Right cardiac atrium (tissue), 5 donors: Measurements from ENCODE around the gene IL18R1. TPM values are rescaled to one million over a fixed set of nuclear protein-coding genes. Genes with fewer than 3 reads are reported as not detected.
"Not testable (repeated sequence)": the region's sequence is repeated elsewhere in the genome, so short reads cannot be mapped to it uniquely, and the experiment has no call there.

Source experiments
- ATAC-seq, 2 donors: fragments of 200-7000 bp; cut with Tn5 transposase; one replicate each; pipeline versions ENCODE4 v1.8.0 to v1.9.1; 2020; ENCODE audit warnings: moderate library complexity in 2 of 2, mild to moderate bottlenecking in 1 of 2
- DNase-seq, 3 donors: peaks; one replicate each; pipeline ENCODE4 v3.0.0-alpha.2; 2020
- H3K27ac ChIP-seq: one replicate; pipeline ENCODE4 v1.5.1; 2013; ENCODE audit warnings: mild to moderate bottlenecking, low read length, control low read depth, moderate library complexity
- H3K27me3 ChIP-seq: one replicate; pipeline ENCODE4 v1.6.1; 2013; ENCODE audit not compliant: control insufficient read depth, insufficient read depth
- H3K4me1 ChIP-seq: one replicate; pipeline ENCODE4 v1.6.1; 2013; ENCODE audit warnings: low read length; ENCODE audit not compliant: control insufficient read depth, insufficient read depth
- H3K4me3 ChIP-seq: one replicate; pipeline ENCODE4 v1.5.1; 2013; ENCODE audit warnings: low read length, control low read depth
- H3K9me3 ChIP-seq: one replicate; pipeline ENCODE4 v1.6.1; 2013; ENCODE audit warnings: low read length; ENCODE audit not compliant: control insufficient read depth
- WGBS: extraction: QIAGEN DNeasy Blood & Tissue Kit; methylation state at CpG from one replicate; pipeline ENCODE4 v1.1.7; 2013; 5-methylcytosine and 5-hydroxymethylcytosine counted together
- intact Hi-C, 4 donors: fragments of 100-400 bp; cut with DNase I; formaldehyde crosslinking; loops; one replicate each; pipeline versions ENCODE4 v1.11.0 to v1.14.0; 2022 to 2023
- polyA plus RNA-seq: library from polyadenylated mRNA; stranded (reverse); fragments of 200-250 nt; gene quantifications from one replicate; pipeline ENCODE4 v1.2.3, GENCODE V29; 2013
- total RNA-seq, 4 donors: library from RNA; stranded (reverse); fragmentation: NEBNext Ultra II Directional; extraction: Animal tissue kit (Norgen Biotek cat#: 25700); gene quantifications; one replicate each; pipeline ENCODE4 v1.2.1, GENCODE V29; 2021
- donor health status: healthy with polysubstance abuse.
- donor health status: DM: no; HTN: yes; CAD: no.
- donor health status: DM: no; HTN: no; CAD: no.
- donor health status: DM: no; HTN: yes; CAD: no; lungs with severe emphysema.
- donor health status: DM: yes; HTN: yes; CAD: no.

IL18R1 gene
- total and polyA plus RNA-seq, 5 donors: 2.2 to 8.1 (median 2.9) TPM

- H3K9me3 ChIP-seq, H3K27me3 ChIP-seq, ATAC-seq, H3K4me1 ChIP-seq, intact Hi-C loops, H3K4me3 ChIP-seq, H3K27ac ChIP-seq: not testable (repeated sequence)
- peak in 1 of 3 donors; percentile 35 for DNase-seq
- 80% methylated on average over 5 of the region's 5 CpGs for WGBS
These were observed 30.7 kb upstream of the IL18R1 start for GRCh38 chr2:102324914-102325313.

- H3K27me3 ChIP-seq: no peaks in the 10 kb centered on the region
- no peak for ATAC-seq
- DNase-seq: peak in 1 of 3 donors; percentile 42
- 61% methylated on average over 5 of the region's 5 CpGs for WGBS
- no peaks in the 10 kb centered on the region for H3K9me3 ChIP-seq
- intact Hi-C loops: no loop called here
- H3K4me3 ChIP-seq: no peak overlapping the region
- H3K4me1 ChIP-seq: peaks cover 1% of the 10 kb centered on the region
- no peak overlapping the region for H3K27ac ChIP-seq
These were observed 24.1 kb upstream of the IL18R1 start for GRCh38 chr2:102331311-102331980.

- intact Hi-C loops: no loop called here
- Histone ChIP-seq H3K27ac (no peak overlapping the region), H3K9me3 (no peaks in the 10 kb centered on the region), H3K4me1 (peaks cover 1% of the 10 kb centered on the region), H3K27me3 (no peaks in the 10 kb centered on the region), H3K4me3 (no peak overlapping the region)
- WGBS: 84% methylated on average over 1 of the region's 1 CpG
- ATAC-seq: no peak
- DNase-seq: no peak
These were observed 21.1 kb upstream of the IL18R1 start for GRCh38 chr2:102334486-102334885.

GRCh38 chr2:102335871-102336366, 19.7 kb upstream of the IL18R1 start:
- DNase-seq (peak; percentile 37 to 50 (median 40)), ATAC-seq (peak; percentile 73 to 93)
- Histone ChIP-seq H3K9me3 (no peaks in the 10 kb centered on the region), H3K4me3 (no peak overlapping the region), H3K4me1 (peaks cover 1% of the 10 kb centered on the region), H3K27ac (peak overlapping the region; percentile 25), H3K27me3 (no peaks in the 10 kb centered on the region)
- intact Hi-C loops: no loop called here
- 23% methylated on average over 8 of the region's 8 CpGs for WGBS

GRCh38 chr2:102336502-102336945, 19.1 kb upstream of the IL18R1 start:
- no peak overlapping the region for H3K4me3 ChIP-seq

GRCh38 chr2:102337012-102337411, 18.6 kb upstream of the IL18R1 start:
- 22% methylated on average over 1 of the region's 1 CpG for WGBS
- peak; percentile 42 to 73 for ATAC-seq
- H3K27ac ChIP-seq: peak overlapping the region; percentile 86

More at GRCh38 chr2:102336502-102336945, 19.1 kb upstream of the IL18R1 start:
- DNase-seq (peak; percentile 27 to 66 (median 53)), ATAC-seq (peak; percentile 73 to 86)
- 58% methylated on average over 3 of the region's 3 CpGs for WGBS
- no peaks in the 10 kb centered on the region for H3K9me3 ChIP-seq
- peak overlapping the region; percentile 86 for H3K27ac ChIP-seq
- intact Hi-C loops: no loop called here
- H3K4me1 ChIP-seq: no peaks in the 10 kb centered on the region
- no peaks in the 10 kb centered on the region for H3K27me3 ChIP-seq

GRCh38 chr2:102337481-102338386, 17.9 kb upstream of the IL18R1 start:
- no peaks in the 10 kb centered on the region for H3K27me3 ChIP-seq
- intact Hi-C loops: no loop called here
- H3K4me3 ChIP-seq: peak overlapping the region; percentile 37
- DNase-seq: no peak
- H3K27ac ChIP-seq: no peak overlapping the region
- WGBS: 66% methylated on average over 3 of the region's 3 CpGs
- H3K4me1 ChIP-seq: no peaks in the 10 kb centered on the region
- no peak for ATAC-seq
- H3K9me3 ChIP-seq: no peaks in the 10 kb centered on the region

More at GRCh38 chr2:102337012-102337411, 18.6 kb upstream of the IL18R1 start:
- no peak overlapping the region for H3K4me3 ChIP-seq
- intact Hi-C loops: no loop called here
- no peak for DNase-seq
- no peaks in the 10 kb centered on the region for H3K4me1 ChIP-seq
- no peaks in the 10 kb centered on the region for H3K9me3 ChIP-seq
- H3K27me3 ChIP-seq: no peaks in the 10 kb centered on the region

GRCh38 chr2:102340778-102341177, 14.8 kb upstream of the IL18R1 start:
- no peaks in the 10 kb centered on the region for H3K4me1 ChIP-seq
- ATAC-seq: no peak
- no peak for DNase-seq
- no peak overlapping the region for H3K4me3 ChIP-seq
- intact Hi-C loops: loop anchor here in 2 of 4 donors (10.0 kb wide), 2 partner anchors 76 to 86 kb away; no protein-coding TSS in a partner anchor
- no peaks in the 10 kb centered on the region for H3K27me3 ChIP-seq
- H3K27ac ChIP-seq: no peak overlapping the region
- H3K9me3 ChIP-seq: no peaks in the 10 kb centered on the region
- 89% methylated on average over 7 of the region's 7 CpGs for WGBS

GRCh38 chr2:102342888-102343287, 12.7 kb upstream of the IL18R1 start:
- WGBS: 48% methylated on average over 3 of the region's 3 CpGs
- no peaks in the 10 kb centered on the region for H3K27me3 ChIP-seq
- DNase-seq (peak in 1 of 3 donors; percentile 62), ATAC-seq (peak in 1 of 2 donors; percentile 32)
- H3K4me3 ChIP-seq: no peak overlapping the region
- H3K9me3 ChIP-seq: no peaks in the 10 kb centered on the region
- intact Hi-C loops: loop anchor here in 2 of 4 donors (10.0 kb wide), 2 partner anchors 78 to 88 kb away; no protein-coding TSS in a partner anchor
- no peaks in the 10 kb centered on the region for H3K4me1 ChIP-seq
- H3K27ac ChIP-seq: no peak overlapping the region

- intact Hi-C loops: loop anchor here in 2 of 4 donors (10.0 kb wide), 2 partner anchors 80 to 90 kb away; no protein-coding TSS in a partner anchor
- no peaks in the 10 kb centered on the region for H3K4me1 ChIP-seq
- H3K9me3 ChIP-seq: no peaks in the 10 kb centered on the region
- ATAC-seq (no peak), DNase-seq (no peak)
- WGBS: 90% methylated on average over 3 of the region's 3 CpGs
- H3K27ac ChIP-seq: no peak overlapping the region
- H3K27me3 ChIP-seq: no peaks in the 10 kb centered on the region
- no peak overlapping the region for H3K4me3 ChIP-seq
These were observed 11.2 kb upstream of the IL18R1 start for GRCh38 chr2:102344397-102344796.
